GM12878 (cell line): ENCODE results near the gene SORCS1.

Experiments
- CBX3 ChIP-seq: fragments of 200-600 bp; sonication (generic); IDR thresholded peaks from 2 replicates; pipeline ENCODE4 v1.6.1; 2016; ENCODE audit warnings: low read depth, borderline replicate concordance
- JUND ChIP-seq: IDR thresholded peaks from 2 replicates; pipeline ENCODE4 v1.6.1; 2012; ENCODE audit warnings: low read depth, mild to moderate bottlenecking, low read length, improper control_type of control experiment, moderate library complexity
- KAT2A ChIP-seq: conservative IDR thresholded peaks from 2 replicates; pipeline ENCODE4 v1.6.1; 2011; ENCODE audit warnings: low read depth, low read length; ENCODE audit not compliant: control insufficient read depth
- SIN3A ChIP-seq: IDR thresholded peaks from 2 replicates; pipeline ENCODE4 v1.6.1; 2012; ENCODE audit warnings: low read depth, low read length, improper control_type of control experiment
- ZBTB11 ChIP-seq: fragments of 450-650 bp; formaldehyde crosslinking; IDR thresholded peaks from 2 replicates; pipeline ENCODE4 v1.5.0; 2022; ENCODE audit warnings: mild to moderate bottlenecking, missing genetic modification characterization
- ZNF622 ChIP-seq: fragments of 450-650 bp; IDR thresholded peaks from 2 replicates; pipeline ENCODE4 v1.6.1; 2017; ENCODE audit warnings: mild to moderate bottlenecking, inconsistent platforms

- no peak for TF ChIP-seq KAT2A
- no peak for TF ChIP-seq CBX3
- no peak for TF ChIP-seq SIN3A
- TF ChIP-seq JUND: no peak
- no peak for TF ChIP-seq ZBTB11 (CRISPR knock-in tag)
- TF ChIP-seq ZNF622: no peak
Measured at GRCh38 chr10:107213861-107214260, 49.4 kb upstream of the SORCS1 start.
